ENCODE data around the gene TRIM69.

GRCh38 chr15:44734839-44735481 lies 1.4 kb upstream of the TRIM69 start:
- TF ChIP-seq, protein P1, sequence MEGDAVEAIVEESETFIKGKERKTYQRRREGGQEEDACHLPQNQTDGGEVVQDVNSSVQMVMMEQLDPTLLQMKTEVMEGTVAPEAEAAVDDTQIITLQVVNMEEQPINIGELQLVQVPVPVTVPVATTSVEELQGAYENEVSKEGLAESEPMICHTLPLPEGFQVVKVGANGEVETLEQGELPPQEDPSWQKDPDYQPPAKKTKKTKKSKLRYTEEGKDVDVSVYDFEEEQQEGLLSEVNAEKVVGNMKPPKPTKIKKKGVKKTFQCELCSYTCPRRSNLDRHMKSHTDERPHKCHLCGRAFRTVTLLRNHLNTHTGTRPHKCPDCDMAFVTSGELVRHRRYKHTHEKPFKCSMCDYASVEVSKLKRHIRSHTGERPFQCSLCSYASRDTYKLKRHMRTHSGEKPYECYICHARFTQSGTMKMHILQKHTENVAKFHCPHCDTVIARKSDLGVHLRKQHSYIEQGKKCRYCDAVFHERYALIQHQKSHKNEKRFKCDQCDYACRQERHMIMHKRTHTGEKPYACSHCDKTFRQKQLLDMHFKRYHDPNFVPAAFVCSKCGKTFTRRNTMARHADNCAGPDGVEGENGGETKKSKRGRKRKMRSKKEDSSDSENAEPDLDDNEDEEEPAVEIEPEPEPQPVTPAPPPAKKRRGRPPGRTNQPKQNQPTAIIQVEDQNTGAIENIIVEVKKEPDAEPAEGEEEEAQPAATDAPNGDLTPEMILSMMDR (IDR thresholded peaks at IDR 0.05) = no peak
- TF ChIP-seq POLR2A (IDR thresholded peaks at IDR 0.05) = no peak

All from heart left ventricle (tissue), 13 donors.